ENCODE data around the gene MSMO1.
"Not testable (repeated sequence)": the region's sequence is repeated elsewhere in the genome, so short reads cannot be mapped to it uniquely, and the experiment has no call there.

Gene MSMO1

GRCh38 chr4:165327211-165328100 is at the start of gene MSMO1:
MSMO1 (plus strand) TSS chr4:165327669; CDS start chr4:165333371, 5,702 bp downstream.
- DNase-seq: peak; percentile 95

- not testable (repeated sequence) for DNase-seq
These were observed 47.9 kb upstream of the MSMO1 start for GRCh38 chr4:165279531-165279930.

GRCh38 chr4:165284697-165285096 is 42.8 kb upstream of the MSMO1 start:
- not testable (repeated sequence) for DNase-seq

GRCh38 chr4:165286619-165287340 is 40.7 kb upstream of the MSMO1 start:
- DNase-seq: not testable (repeated sequence)

GRCh38 chr4:165288226-165288625 is 39.2 kb upstream of the MSMO1 start:
- DNase-seq: no peak

GRCh38 chr4:165288639-165289422 is 38.6 kb upstream of the MSMO1 start:
- DNase-seq: peak; percentile 53

- no peak for DNase-seq
These were observed 38.1 kb upstream of the MSMO1 start for GRCh38 chr4:165289423-165289785.

- no peak for DNase-seq
These were observed 34.4 kb upstream of the MSMO1 start for GRCh38 chr4:165293061-165293460.

GRCh38 chr4:165293927-165294649 is 33.4 kb upstream of the MSMO1 start:
- DNase-seq: no peak

GRCh38 chr4:165294907-165295306 is 32.6 kb upstream of the MSMO1 start:
- no peak for DNase-seq

- no peak for DNase-seq
These were observed 29.8 kb upstream of the MSMO1 start for GRCh38 chr4:165297626-165298025.

- peak; percentile 26 for DNase-seq
These were observed 27.9 kb upstream of the MSMO1 start for GRCh38 chr4:165299399-165300060.

- no peak for DNase-seq
These were observed 25.6 kb upstream of the MSMO1 start for GRCh38 chr4:165301833-165302232.

- DNase-seq: no peak
These were observed 24.8 kb upstream of the MSMO1 start for GRCh38 chr4:165302658-165303057.

- no peak for DNase-seq
These were observed 19.3 kb upstream of the MSMO1 start for GRCh38 chr4:165308166-165308565.

GRCh38 chr4:165308606-165309005 is 18.9 kb upstream of the MSMO1 start:
- DNase-seq: no peak

- no peak for DNase-seq
These were observed 18.0 kb upstream of the MSMO1 start for GRCh38 chr4:165309456-165309855.

- no peak for DNase-seq
These were observed 15.0 kb upstream of the MSMO1 start for GRCh38 chr4:165312506-165312905.

- no peak for DNase-seq
These were observed 8.4 kb upstream of the MSMO1 start for GRCh38 chr4:165319030-165319429.

GRCh38 chr4:165319509-165319908 is 8.0 kb upstream of the MSMO1 start:
- no peak for DNase-seq

- no peak for DNase-seq
These were observed 3.1 kb upstream of the MSMO1 start for GRCh38 chr4:165324236-165324917.

All from GF-D8 (cell line).